HepG2 (cell line): Measurements from ENCODE around the gene TIMM13. TPM values are rescaled to one million over a fixed set of nuclear protein-coding genes. Genes with fewer than 3 reads are reported as not detected.

Experiments used
- CENPT ChIP-seq: sonication (generic); formaldehyde crosslinking; IDR thresholded peaks from 2 replicates; pipeline ENCODE4 v1.8.0; 2022; ENCODE audit warnings: low read depth, mild to moderate bottlenecking, moderate library complexity, missing genetic modification reagents
- ISX ChIP-seq: sonication (generic); formaldehyde crosslinking; conservative IDR thresholded peaks from 2 replicates; pipeline ENCODE4 v1.5.0; 2020; ENCODE audit warnings: missing genetic modification reagents
- NCOA2 ChIP-seq: sonication (generic); formaldehyde crosslinking; IDR thresholded peaks from 2 replicates; pipeline ENCODE4 v1.8.0; 2022; ENCODE audit warnings: inconsistent platforms
- NR2F2 ChIP-seq: IDR thresholded peaks from 2 replicates; pipeline ENCODE4 v1.6.1; 2012; ENCODE audit warnings: low read depth, inconsistent platforms, borderline replicate concordance
- PHF21A ChIP-seq: sonication (generic); formaldehyde crosslinking; IDR thresholded peaks from 2 replicates; pipeline ENCODE4 v1.5.0; 2020; ENCODE audit warnings: mild to moderate bottlenecking, missing genetic modification reagents
- SETDB1 ChIP-seq: sonication (generic); formaldehyde crosslinking; IDR thresholded peaks from 2 replicates; pipeline ENCODE4 v1.5.1; 2020; ENCODE audit warnings: missing genetic modification reagents, mild to moderate bottlenecking, borderline replicate concordance
- U2AF2 ChIP-seq: fragments of 200-400 bp; formaldehyde crosslinking; IDR thresholded peaks from 2 replicates; pipeline ENCODE4 v1.6.1; 2017; ENCODE audit warnings: low read depth, mild to moderate bottlenecking, low read length
- YEATS4 ChIP-seq: sonication (generic); formaldehyde crosslinking; IDR thresholded peaks from 2 replicates; pipeline ENCODE4 v1.4.0; 2020; ENCODE audit warnings: missing genetic modification reagents, borderline replicate concordance
- ZFP36L1 ChIP-seq: sonication (generic); formaldehyde crosslinking; IDR thresholded peaks from 2 replicates; pipeline ENCODE4 v1.8.0; 2022; ENCODE audit warnings: mild to moderate bottlenecking, missing genetic modification reagents, moderate library complexity
- ZNF20 ChIP-seq: sonication (generic); formaldehyde crosslinking; IDR thresholded peaks from 2 replicates; pipeline ENCODE4 v1.4.0; 2020; ENCODE audit warnings: mild to moderate bottlenecking, moderate library complexity, missing genetic modification reagents
- ZNF746 ChIP-seq: sonication (generic); formaldehyde crosslinking; IDR thresholded peaks from 2 replicates; pipeline ENCODE4 v1.8.0; 2022; ENCODE audit warnings: mild to moderate bottlenecking, missing genetic modification reagents
- ZSCAN12 ChIP-seq: sonication (generic); formaldehyde crosslinking; IDR thresholded peaks from 2 replicates; pipeline ENCODE4 v1.9.0; 2021; ENCODE audit warnings: mild to moderate bottlenecking, missing genetic modification reagents
- polyA plus RNA-seq, 8 experiments: library from polyadenylated mRNA; depleted of rRNA in 3 of 8; stranded (reverse) in 7 of 8; unstranded in 1 of 8; fragments of >200 nt; fragmentation: Illumina TruSeq in 4 of 8; extraction: Trizol in 4 of 8; gene quantifications; 2 replicates each; pipeline versions ENCODE4 v1.2.1 to v1.2.3, GENCODE V29; 2011 to 2016; ENCODE audit warnings: low read depth in 4 of 8, missing spikeins in 1 of 8, mixed read lengths in 1 of 8; ENCODE audit not compliant: insufficient read depth in 1 of 8
- total RNA-seq, 5 experiments: library from RNA; depleted of rRNA; stranded (reverse); fragments of >200 nt; fragmentation: Illumina TruSeq; extraction: Trizol; gene quantifications; 2 replicates each; pipeline ENCODE4 v1.2.3, GENCODE V29; 2016; ENCODE audit warnings: low read depth in 1 of 5
- TF ChIP-seq, protein P1 (sequence below): sonication (generic); formaldehyde crosslinking; IDR thresholded peaks from 2 replicates; pipeline ENCODE4 v1.8.1; 2022; ENCODE audit warnings: mild to moderate bottlenecking, missing genetic modification reagents
- TF ChIP-seq, protein P2 (sequence below): sonication (generic); formaldehyde crosslinking; conservative IDR thresholded peaks from 2 replicates; pipeline ENCODE4 v1.8.0; 2022; ENCODE audit warnings: missing genetic modification reagents
- TF ChIP-seq, protein P3 (sequence below): sonication (generic); formaldehyde crosslinking; IDR thresholded peaks from 2 replicates; pipeline ENCODE4 v1.5.0; 2020; ENCODE audit warnings: mild to moderate bottlenecking, missing genetic modification reagents

The TIMM13 gene
- total and polyA plus RNA-seq, 2 of the 13 experiments (the other 11 are each of a cell fraction or from before 2014, with no cell fraction given): 48.4 to 108 TPM

DNA sequence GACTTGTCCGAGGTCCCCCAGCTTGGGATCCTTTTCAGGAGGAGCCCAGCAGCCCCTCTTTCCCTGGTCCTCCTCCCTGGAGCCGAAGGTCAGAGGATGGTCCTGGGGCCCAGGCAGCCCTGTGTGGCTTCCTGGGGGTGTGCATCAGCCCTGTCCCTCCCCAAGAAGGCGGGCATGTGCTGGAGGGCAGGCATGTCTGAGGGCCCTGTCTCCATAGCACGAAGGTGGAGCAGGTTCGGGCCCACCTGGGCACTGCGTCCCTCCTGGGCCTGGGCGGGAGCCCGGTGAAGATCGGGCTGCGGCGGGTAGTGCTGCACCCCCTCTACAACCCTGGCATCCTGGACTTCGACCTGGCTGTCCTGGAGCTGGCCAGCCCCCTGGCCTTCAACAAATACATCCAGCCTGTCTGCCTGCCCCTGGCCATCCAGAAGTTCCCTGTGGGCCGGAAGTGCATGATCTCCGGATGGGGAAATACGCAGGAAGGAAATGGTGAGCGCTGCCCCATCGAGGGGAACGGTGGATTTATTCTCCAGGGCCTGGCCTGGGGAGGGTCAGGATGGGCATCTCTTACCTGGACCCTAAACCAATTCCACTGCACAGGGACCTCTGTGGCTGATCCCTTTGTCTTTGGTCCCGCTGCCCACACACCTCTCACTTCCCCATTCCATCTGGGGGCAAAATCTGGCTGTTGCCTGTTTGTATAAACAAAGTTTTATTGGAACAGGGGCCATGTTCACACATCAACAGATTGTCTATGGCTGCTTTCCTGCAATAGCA is 10.9 kb downstream of the TIMM13 start (continued):
- TF ChIP-seq, protein P1, sequence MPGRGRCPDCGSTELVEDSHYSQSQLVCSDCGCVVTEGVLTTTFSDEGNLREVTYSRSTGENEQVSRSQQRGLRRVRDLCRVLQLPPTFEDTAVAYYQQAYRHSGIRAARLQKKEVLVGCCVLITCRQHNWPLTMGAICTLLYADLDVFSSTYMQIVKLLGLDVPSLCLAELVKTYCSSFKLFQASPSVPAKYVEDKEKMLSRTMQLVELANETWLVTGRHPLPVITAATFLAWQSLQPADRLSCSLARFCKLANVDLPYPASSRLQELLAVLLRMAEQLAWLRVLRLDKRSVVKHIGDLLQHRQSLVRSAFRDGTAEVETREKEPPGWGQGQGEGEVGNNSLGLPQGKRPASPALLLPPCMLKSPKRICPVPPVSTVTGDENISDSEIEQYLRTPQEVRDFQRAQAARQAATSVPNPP (CRISPR knock-in tag): no peak
- no peak for TF ChIP-seq ISX (CRISPR knock-in tag)
- TF ChIP-seq U2AF2: no peak
- TF ChIP-seq NCOA2 (CRISPR knock-in tag): no peak; the same call in 1 of the 2 replicates
- peak; percentile 32; the same call in 1 of the 2 replicates for TF ChIP-seq ZNF746 (CRISPR knock-in tag)
- 0 out of 2 replicates have a peak, but pooled peaks have one; percentile 17 for TF ChIP-seq ZFP36L1
- no peak for TF ChIP-seq ZSCAN12
- TF ChIP-seq ZNF20: no peak
- TF ChIP-seq, protein P2, sequence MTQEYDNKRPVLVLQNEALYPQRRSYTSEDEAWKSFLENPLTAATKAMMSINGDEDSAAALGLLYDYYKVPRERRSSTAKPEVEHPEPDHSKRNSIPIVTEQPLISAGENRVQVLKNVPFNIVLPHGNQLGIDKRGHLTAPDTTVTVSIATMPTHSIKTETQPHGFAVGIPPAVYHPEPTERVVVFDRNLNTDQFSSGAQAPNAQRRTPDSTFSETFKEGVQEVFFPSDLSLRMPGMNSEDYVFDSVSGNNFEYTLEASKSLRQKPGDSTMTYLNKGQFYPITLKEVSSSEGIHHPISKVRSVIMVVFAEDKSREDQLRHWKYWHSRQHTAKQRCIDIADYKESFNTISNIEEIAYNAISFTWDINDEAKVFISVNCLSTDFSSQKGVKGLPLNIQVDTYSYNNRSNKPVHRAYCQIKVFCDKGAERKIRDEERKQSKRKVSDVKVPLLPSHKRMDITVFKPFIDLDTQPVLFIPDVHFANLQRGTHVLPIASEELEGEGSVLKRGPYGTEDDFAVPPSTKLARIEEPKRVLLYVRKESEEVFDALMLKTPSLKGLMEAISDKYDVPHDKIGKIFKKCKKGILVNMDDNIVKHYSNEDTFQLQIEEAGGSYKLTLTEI (CRISPR knock-in tag): no peak
- TF ChIP-seq SETDB1 (CRISPR knock-in tag): 0 out of 2 replicates have a peak, but pooled peaks have one; percentile 35
- TF ChIP-seq, protein P3, sequence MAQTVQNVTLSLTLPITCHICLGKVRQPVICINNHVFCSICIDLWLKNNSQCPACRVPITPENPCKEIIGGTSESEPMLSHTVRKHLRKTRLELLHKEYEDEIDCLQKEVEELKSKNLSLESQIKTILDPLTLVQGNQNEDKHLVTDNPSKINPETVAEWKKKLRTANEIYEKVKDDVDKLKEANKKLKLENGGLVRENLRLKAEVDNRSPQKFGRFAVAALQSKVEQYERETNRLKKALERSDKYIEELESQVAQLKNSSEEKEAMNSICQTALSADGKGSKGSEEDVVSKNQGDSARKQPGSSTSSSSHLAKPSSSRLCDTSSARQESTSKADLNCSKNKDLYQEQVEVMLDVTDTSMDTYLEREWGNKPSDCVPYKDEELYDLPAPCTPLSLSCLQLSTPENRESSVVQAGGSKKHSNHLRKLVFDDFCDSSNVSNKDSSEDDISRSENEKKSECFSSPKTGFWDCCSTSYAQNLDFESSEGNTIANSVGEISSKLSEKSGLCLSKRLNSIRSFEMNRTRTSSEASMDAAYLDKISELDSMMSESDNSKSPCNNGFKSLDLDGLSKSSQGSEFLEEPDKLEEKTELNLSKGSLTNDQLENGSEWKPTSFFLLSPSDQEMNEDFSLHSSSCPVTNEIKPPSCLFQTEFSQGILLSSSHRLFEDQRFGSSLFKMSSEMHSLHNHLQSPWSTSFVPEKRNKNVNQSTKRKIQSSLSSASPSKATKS: 0 out of 2 replicates have a peak, but pooled peaks have one; percentile 44
- TF ChIP-seq CENPT: no peak; the same call in 1 of the 2 replicates
- TF ChIP-seq NR2F2: no peak
- TF ChIP-seq PHF21A: peak; percentile 98
- TF ChIP-seq YEATS4: peak; percentile 67; the same call in 1 of the 2 replicates
